Measurements from ENCODE around the gene WDR12. TPM values are rescaled to one million over a fixed set of nuclear protein-coding genes. Genes with fewer than 3 reads are reported as not detected.

The WDR12 gene
- total RNA-seq, 1 donor from 2014 or later = 23.7 TPM

Other genes with a start within 250 kb of the WDR12 start
- 126 TPM for gene ICA1L, start 39.9 kb downstream of the WDR12 start, total RNA-seq
- gene CARF, start 602 bp upstream of the WDR12 start, total RNA-seq = 24.8 TPM
- gene NBEAL1, start 103.2 kb upstream of the WDR12 start, total RNA-seq = 62.7 TPM